Measurements from ENCODE around the gene MAN2A1.
"Not testable (repeated sequence)": the region's sequence is repeated elsewhere in the genome, so short reads cannot be mapped to it uniquely, and the experiment has no call there.

The MAN2A1 gene

DNA sequence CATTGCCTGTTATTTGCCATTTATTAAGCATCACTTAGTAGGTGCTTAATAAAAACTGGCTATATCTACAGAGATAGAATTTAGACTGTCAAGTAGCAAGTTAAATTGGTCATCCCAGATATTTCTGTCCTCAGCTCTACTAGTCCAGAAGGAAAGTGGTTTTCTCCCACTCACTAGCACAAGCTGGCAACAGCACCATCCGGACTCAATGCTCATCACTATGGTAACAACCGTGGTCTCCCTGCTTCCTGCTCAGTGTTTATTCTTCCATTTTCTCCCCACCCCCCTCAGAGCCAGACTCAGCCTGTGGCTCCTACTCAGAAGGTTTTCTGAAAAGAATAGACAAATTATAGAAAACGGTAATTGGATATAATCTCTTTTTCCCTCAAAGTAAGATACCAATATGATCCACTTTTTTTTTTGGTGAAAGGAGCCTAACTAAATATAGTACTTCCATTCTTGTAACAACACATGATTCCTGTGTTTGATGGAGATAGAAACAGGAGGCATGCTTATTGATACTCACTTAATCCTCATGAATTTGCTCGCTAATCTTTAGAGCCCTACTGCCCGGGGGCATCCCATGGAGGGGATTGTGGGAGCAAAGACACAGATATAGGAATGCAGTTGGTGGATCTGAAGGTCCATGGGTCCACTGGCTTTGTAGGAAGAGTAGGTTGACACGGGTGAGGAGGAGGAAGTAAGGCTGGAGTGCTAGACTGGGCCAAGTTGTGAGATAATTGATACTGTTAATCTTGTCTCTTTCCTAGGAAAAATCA, 191.4 kb downstream of the MAN2A1 start:
- H3K4me1 ChIP-seq (ENCODE audit: control insufficient read depth in 1 of 2, insufficient read depth in 1 of 2, low read depth in 1 of 2, low read length in 1 of 2), result no peaks in the 10 kb centered on the region
- no peak overlapping the region for H3K4me3 ChIP-seq (ENCODE audit: low read depth in 1 of 2, low read length in 1 of 2)
- no peaks in the 10 kb centered on the region for H3K9me3 ChIP-seq
- TF ChIP-seq, protein P1, sequence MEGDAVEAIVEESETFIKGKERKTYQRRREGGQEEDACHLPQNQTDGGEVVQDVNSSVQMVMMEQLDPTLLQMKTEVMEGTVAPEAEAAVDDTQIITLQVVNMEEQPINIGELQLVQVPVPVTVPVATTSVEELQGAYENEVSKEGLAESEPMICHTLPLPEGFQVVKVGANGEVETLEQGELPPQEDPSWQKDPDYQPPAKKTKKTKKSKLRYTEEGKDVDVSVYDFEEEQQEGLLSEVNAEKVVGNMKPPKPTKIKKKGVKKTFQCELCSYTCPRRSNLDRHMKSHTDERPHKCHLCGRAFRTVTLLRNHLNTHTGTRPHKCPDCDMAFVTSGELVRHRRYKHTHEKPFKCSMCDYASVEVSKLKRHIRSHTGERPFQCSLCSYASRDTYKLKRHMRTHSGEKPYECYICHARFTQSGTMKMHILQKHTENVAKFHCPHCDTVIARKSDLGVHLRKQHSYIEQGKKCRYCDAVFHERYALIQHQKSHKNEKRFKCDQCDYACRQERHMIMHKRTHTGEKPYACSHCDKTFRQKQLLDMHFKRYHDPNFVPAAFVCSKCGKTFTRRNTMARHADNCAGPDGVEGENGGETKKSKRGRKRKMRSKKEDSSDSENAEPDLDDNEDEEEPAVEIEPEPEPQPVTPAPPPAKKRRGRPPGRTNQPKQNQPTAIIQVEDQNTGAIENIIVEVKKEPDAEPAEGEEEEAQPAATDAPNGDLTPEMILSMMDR (IDR thresholded peaks at IDR 0.05), result no peak
- H3K36me3 ChIP-seq, result no peaks in the 10 kb centered on the region
- no peaks in the 10 kb centered on the region for H3K27me3 ChIP-seq
- H3K27ac ChIP-seq, result no peak overlapping the region

DNA sequence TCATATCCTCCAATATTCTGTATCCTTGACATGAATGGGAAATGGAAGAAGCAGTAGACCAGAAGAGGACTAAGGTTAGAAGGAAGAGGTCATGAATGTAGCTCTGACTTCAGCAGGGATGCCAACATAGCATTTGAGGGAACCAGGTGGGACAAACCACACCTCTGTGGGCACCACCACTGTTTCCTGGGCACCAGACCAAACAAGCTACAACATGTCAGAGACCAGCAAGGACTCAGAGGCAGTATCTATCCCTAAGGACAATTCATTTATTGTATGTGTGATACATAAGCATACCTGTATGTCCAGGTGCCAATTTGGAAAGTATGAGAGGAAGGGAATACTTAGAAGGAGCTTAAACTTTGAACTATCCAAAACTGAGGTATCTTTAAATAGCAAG, 192.8 kb downstream of the MAN2A1 start:
- no peaks in the 10 kb centered on the region for H3K9me3 ChIP-seq
- H3K4me1 ChIP-seq (ENCODE audit: control insufficient read depth in 1 of 2, insufficient read depth in 1 of 2, low read depth in 1 of 2, low read length in 1 of 2), result no peaks in the 10 kb centered on the region
- no peaks in the 10 kb centered on the region for H3K27me3 ChIP-seq
- H3K36me3 ChIP-seq, result no peaks in the 10 kb centered on the region
- TF ChIP-seq, protein P1 (IDR thresholded peaks at IDR 0.05), result no peak
- no peak overlapping the region for H3K4me3 ChIP-seq (ENCODE audit: low read depth in 1 of 2, low read length in 1 of 2)
- H3K27ac ChIP-seq, result no peak overlapping the region

DNA sequence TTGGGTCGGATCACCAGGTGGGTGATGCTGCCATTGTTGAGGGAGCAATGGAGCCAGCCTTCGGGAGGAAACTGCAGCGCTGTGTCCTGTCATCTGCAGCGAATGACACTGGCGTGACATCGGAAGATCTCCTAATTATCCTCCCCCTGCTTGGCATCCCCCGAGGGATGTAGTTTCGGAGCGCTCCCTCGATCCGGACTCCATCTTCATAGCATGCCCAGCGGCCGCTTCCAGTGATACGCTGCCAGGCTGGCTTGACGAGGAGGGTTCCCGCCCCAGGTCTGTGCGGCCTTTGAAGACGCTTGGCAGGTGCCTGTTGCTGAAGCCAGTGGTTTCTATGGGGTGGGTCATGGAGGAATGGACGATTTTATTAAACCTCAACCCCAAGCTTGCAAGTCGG, 194.9 kb downstream of the MAN2A1 start:
- Histone ChIP-seq H3K27ac (no peak overlapping the region), H3K9me3 (no peaks in the 10 kb centered on the region), H3K4me1 (ENCODE audit: control insufficient read depth in 1 of 2, insufficient read depth in 1 of 2, low read depth in 1 of 2, low read length in 1 of 2) (no peaks in the 10 kb centered on the region), H3K27me3 (no peaks in the 10 kb centered on the region), H3K4me3 (ENCODE audit: low read depth in 1 of 2, low read length in 1 of 2) (no peak overlapping the region), H3K36me3 (no peaks in the 10 kb centered on the region)
- TF ChIP-seq, protein P1 (IDR thresholded peaks at IDR 0.05), result no peak

DNA sequence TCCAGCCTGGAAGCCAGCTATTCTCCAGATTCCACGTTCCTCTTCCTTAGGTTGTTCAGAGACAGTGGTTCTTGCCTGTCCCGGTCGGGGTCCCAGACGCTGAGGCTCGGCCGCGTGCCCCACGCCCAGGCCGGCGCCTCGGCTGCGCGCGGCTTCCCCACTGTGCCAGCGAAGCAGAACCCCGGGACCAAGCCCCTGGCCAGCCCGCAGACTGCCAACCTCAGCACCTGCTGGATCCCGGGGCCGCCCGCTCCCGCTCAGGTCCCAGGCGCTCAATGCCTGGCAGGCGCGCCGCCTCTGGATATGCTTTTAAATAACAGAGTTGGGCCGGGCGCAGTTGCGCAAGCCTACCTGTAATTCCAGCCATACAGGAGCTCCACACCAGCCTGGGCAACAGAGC, 195.5 kb downstream of the MAN2A1 start:
- H3K9me3 ChIP-seq, result no peaks in the 10 kb centered on the region
- no peak overlapping the region for H3K4me3 ChIP-seq (ENCODE audit: low read depth in 1 of 2, low read length in 1 of 2)
- H3K27me3 ChIP-seq, result no peaks in the 10 kb centered on the region
- no peak overlapping the region for H3K27ac ChIP-seq
- TF ChIP-seq, protein P1 (IDR thresholded peaks at IDR 0.05), result no peak
- H3K4me1 ChIP-seq (ENCODE audit: control insufficient read depth in 1 of 2, insufficient read depth in 1 of 2, low read depth in 1 of 2, low read length in 1 of 2), result no peaks in the 10 kb centered on the region
- H3K36me3 ChIP-seq, result no peaks in the 10 kb centered on the region

DNA sequence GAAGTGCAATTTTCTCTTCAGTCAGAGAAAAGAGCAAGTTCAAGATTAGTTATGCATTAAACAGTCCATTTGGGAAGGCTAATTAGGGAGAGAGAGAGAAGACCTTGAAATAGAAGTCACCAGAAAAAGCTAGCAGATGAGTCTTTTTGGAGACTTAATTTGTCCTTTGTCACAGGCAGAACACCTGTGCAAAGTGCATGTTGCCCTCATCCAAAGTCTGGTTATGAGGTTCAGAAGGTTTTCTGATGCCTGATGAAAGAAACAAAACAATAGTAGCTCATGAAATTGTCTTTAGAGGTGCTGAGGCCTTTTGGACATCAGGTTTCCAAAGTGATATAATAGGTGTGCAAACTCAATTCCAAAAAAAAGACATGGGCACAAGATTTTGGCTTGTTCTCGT, 199.3 kb downstream of the MAN2A1 start:
- TF ChIP-seq, protein P1 (IDR thresholded peaks at IDR 0.05), result no peak
- H3K9me3 ChIP-seq, result no peaks in the 10 kb centered on the region
- H3K27ac ChIP-seq, result no peak overlapping the region
- no peaks in the 10 kb centered on the region for H3K4me1 ChIP-seq (ENCODE audit: control insufficient read depth in 1 of 2, insufficient read depth in 1 of 2, low read depth in 1 of 2, low read length in 1 of 2)
- no peaks in the 10 kb centered on the region for H3K27me3 ChIP-seq
- H3K4me3 ChIP-seq (ENCODE audit: low read depth in 1 of 2, low read length in 1 of 2), result no peak overlapping the region
- H3K36me3 ChIP-seq, result no peaks in the 10 kb centered on the region

DNA sequence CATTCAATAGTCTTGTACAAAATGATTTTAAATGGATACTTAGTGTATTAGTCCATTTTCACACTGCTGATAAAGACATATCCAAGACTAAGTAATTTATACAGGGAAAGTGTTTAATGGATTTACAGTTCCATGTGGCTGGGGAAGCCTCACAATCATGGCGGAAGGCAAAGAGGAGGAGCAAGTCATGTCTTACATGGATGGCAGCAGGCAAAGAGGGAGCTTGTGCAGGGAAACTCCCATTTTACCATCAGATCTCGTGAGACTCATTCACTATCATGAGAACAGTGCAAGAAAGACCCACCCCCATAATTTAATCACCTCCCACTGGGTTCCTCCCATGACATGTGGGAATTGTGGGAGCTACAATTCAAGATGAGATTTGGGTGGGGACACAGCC, 203.5 kb downstream of the MAN2A1 start:
- not testable (repeated sequence) for H3K27ac ChIP-seq, H3K27me3 ChIP-seq

More for the DNA sequence above, 203.5 kb downstream of the MAN2A1 start:
- H3K9me3 ChIP-seq; H3K4me3 ChIP-seq (ENCODE audit: low read depth in 1 of 2, low read length in 1 of 2); H3K36me3 ChIP-seq; H3K4me1 ChIP-seq (ENCODE audit: control insufficient read depth in 1 of 2, insufficient read depth in 1 of 2, low read depth in 1 of 2, low read length in 1 of 2): not testable (repeated sequence)
